ENCODE data around the gene SLC26A3. TPM values are rescaled to one million over a fixed set of nuclear protein-coding genes. Genes with fewer than 3 reads are reported as not detected.

SLC26A3 gene
- total RNA-seq, 1 experiment from 2014 or later: not detected

GRCh38 chr7:107838816-107839565 is 36.0 kb upstream of the SLC26A3 start:
- Mint-ChIP-seq H3K27me3 (ENCODE audit: low read depth) (no peaks in the 10 kb centered on the region; the same call in 1 of the 2 replicates), H3K9me3 (peaks cover 0 to 3% of the 10 kb centered on the region in 2 experiments; a peak in 3 of 5 replicates), H3K4me1 (no peaks in the 10 kb centered on the region), H3K27ac (no peak overlapping the region), H3K36me3 (ENCODE audit: insufficient read depth in 1 of 3, low read depth in 3 of 3) (no peaks in the 10 kb centered on the region), H3K4me3 (no peak overlapping the region)
- H2BK15ac ChIP-seq (ENCODE audit: low read depth, low read length): no peak overlapping the region
- no peak overlapping the region for H3K4ac ChIP-seq (ENCODE audit: low read depth, low read length)
- H3K23ac ChIP-seq (ENCODE audit: insufficient read length, low read depth, low read length): no peak overlapping the region
- no peaks in the 10 kb centered on the region for H3K79me2 ChIP-seq (ENCODE audit: insufficient read depth, low read length)
- H2AFZ ChIP-seq (ENCODE audit: low read length): no peak overlapping the region
- no peak overlapping the region for H3T11ph ChIP-seq (ENCODE audit: low read length)
- no peak overlapping the region for H3K18ac ChIP-seq (ENCODE audit: insufficient read length, low read depth, low read length)
- H4K8ac ChIP-seq (replicated peaks; ENCODE audit: insufficient read length, low read depth, low read length): no peak overlapping the region
- WGBS (ENCODE audit: extremely low coverage, insufficient read length, low lambda C conversion rate): no CpG with 5 or more reads among the region's 5 CpGs
- H3K9me3 ChIP-seq (ENCODE audit: control insufficient read depth, low read depth, low read length): no peaks in the 10 kb centered on the region
- H3K27me3 ChIP-seq (ENCODE audit: insufficient read depth, low read length): no peaks in the 10 kb centered on the region
- H3K14ac ChIP-seq (ENCODE audit: insufficient read depth, low read length): no peak overlapping the region
- no peaks in the 10 kb centered on the region for H3K4me1 ChIP-seq (ENCODE audit: insufficient read depth, low read length)
- H4K91ac ChIP-seq (ENCODE audit: insufficient read length, low read depth, low read length): no peak overlapping the region
- no peak overlapping the region for H4K5ac ChIP-seq (ENCODE audit: insufficient read length, low read depth, low read length)
- H2BK120ac ChIP-seq (ENCODE audit: low read depth, low read length, poor library complexity, severe bottlenecking): no peak overlapping the region
- no peak overlapping the region for H3K56ac ChIP-seq (ENCODE audit: insufficient read length, low read depth, low read length)
- H4K20me1 ChIP-seq (ENCODE audit: control insufficient read depth, insufficient read depth, insufficient read length): no peaks in the 10 kb centered on the region
- no peak for TF ChIP-seq CTCF (conservative IDR thresholded peaks at IDR 0.05)
- no peak overlapping the region for H3K27ac ChIP-seq (ENCODE audit: insufficient read length, low read depth, low read length)
- H3K9ac ChIP-seq (ENCODE audit: extremely low read depth, insufficient read length, low read length): no peak overlapping the region
- H3K4me2 ChIP-seq (ENCODE audit: insufficient read depth, insufficient read length, low read length): no peak overlapping the region
- no peaks in the 10 kb centered on the region for H3K23me2 ChIP-seq (ENCODE audit: insufficient read length, low read depth, low read length, poor library complexity, severe bottlenecking)
- no peak overlapping the region for H2BK12ac ChIP-seq (ENCODE audit: insufficient read length, low read depth, low read length)
- no peaks in the 10 kb centered on the region for H3K79me1 ChIP-seq (ENCODE audit: insufficient read depth, low read depth, low read length, poor library complexity, severe bottlenecking)
- H2AK5ac ChIP-seq (ENCODE audit: insufficient read length, low read length): no peak overlapping the region
- no peak overlapping the region for H2BK5ac ChIP-seq (ENCODE audit: insufficient read length, low read length)
- H2BK20ac ChIP-seq (ENCODE audit: low read depth, low read length, poor library complexity, severe bottlenecking): no peak overlapping the region
- no peak for DNase-seq

Measured in H9 (cell line).